PC-9 (cell line): Measurements from ENCODE around the gene POPDC2. TPM values are rescaled to one million over a fixed set of nuclear protein-coding genes. Genes with fewer than 3 reads are reported as not detected.

Experiments used
- BruUV-seq: library from RNA; stranded (reverse); fragments of 400-500 nt; replicated peaks from 2 replicates; lab custom pipeline; 2021; lab: Mats Ljungman, UMichigan
- CTCF ChIA-PET: fragments of 300-600 bp; sonication (Branson Sonifier 250); formaldehyde crosslinking; loops from one replicate; lab custom pipeline; 2022; ENCODE audit warnings: antibody characterized with exemption; lab: Charles Lee
- POLR2A ChIA-PET: fragments of 300-600 bp; sonication (Branson Sonifier 250); formaldehyde crosslinking; loops from one replicate; lab custom pipeline; 2022; ENCODE audit warnings: antibody characterized with exemption; ENCODE audit not compliant: unreplicated experiment; lab: Charles Lee
- DNase-seq, 2 experiments: peaks; one replicate each; pipeline versions ENCODE4 v3.0.0 to v3.0.0-alpha.2; 2015 to 2022; ENCODE audit warnings: mixed read lengths in 1 of 2
- H2AFZ ChIP-seq: fragments of 200-600 bp; sonication (generic); 2 replicates; pipeline ENCODE4 v1.8.1; 2017; ENCODE audit warnings: antibody characterized with exemption
- H3F3A ChIP-seq: fragments of 200-600 bp; sonication (generic); 2 replicates; pipeline ENCODE4 v1.8.1; 2017; ENCODE audit warnings: antibody characterized with exemption, mild to moderate bottlenecking, low read depth; ENCODE audit not compliant: insufficient read depth
- H3K27ac ChIP-seq: fragments of 200-600 bp; sonication (generic); 2 replicates; pipeline ENCODE4 v1.6.1; 2016; ENCODE audit warnings: mixed run types
- H3K27me3 ChIP-seq: fragments of 200-600 bp; sonication (generic); 2 replicates; pipeline ENCODE4 v1.6.1; 2016; ENCODE audit warnings: low read depth, mixed run types; ENCODE audit not compliant: insufficient read depth
- H3K36me3 ChIP-seq: fragments of 200-600 bp; sonication (generic); 2 replicates; pipeline ENCODE4 v1.6.1; 2016; ENCODE audit warnings: low read depth, mixed run types
- H3K4me1 ChIP-seq: fragments of 200-600 bp; sonication (generic); replicated peaks from 2 replicates; pipeline ENCODE4 v1.6.1; 2016; ENCODE audit warnings: mixed run types; ENCODE audit not compliant: insufficient read depth
- H3K4me2 ChIP-seq: fragments of 200-600 bp; sonication (generic); 2 replicates; pipeline ENCODE4 v1.6.1; 2017; ENCODE audit warnings: mixed run types
- H3K4me3 ChIP-seq: fragments of 200-600 bp; sonication (generic); 2 replicates; pipeline ENCODE4 v1.6.1; 2016; ENCODE audit warnings: mixed run types
- H3K79me2 ChIP-seq: fragments of 200-600 bp; sonication (generic); 2 replicates; pipeline ENCODE4 v1.6.1; 2017; ENCODE audit warnings: low read depth, mixed run types
- H3K9me2 ChIP-seq: fragments of 200-600 bp; sonication (generic); 2 replicates; pipeline ENCODE4 v1.8.1; 2017; ENCODE audit warnings: mild to moderate bottlenecking; ENCODE audit not compliant: insufficient read depth
- H3K9me3 ChIP-seq: fragments of 200-600 bp; sonication (generic); 2 replicates; pipeline ENCODE4 v1.8.1; 2016; ENCODE audit warnings: low read depth; ENCODE audit not compliant: insufficient read depth
- H4K20me1 ChIP-seq: fragments of 200-600 bp; sonication (generic); 2 replicates; pipeline ENCODE4 v1.8.1; 2017; ENCODE audit not compliant: insufficient read depth
- EZH2 ChIP-seq: fragments of 200-600 bp; sonication (generic); IDR thresholded peaks from 2 replicates; pipeline ENCODE4 v1.8.0; 2017; ENCODE audit warnings: antibody characterized with exemption, low read depth
- intact Hi-C: fragments of 100-400 bp; cut with micrococcal nuclease; formaldehyde crosslinking; loops from one replicate; pipeline ENCODE4 v1.10.0; 2022; ENCODE audit not compliant: unreplicated experiment
- total RNA-seq: library from RNA; stranded (reverse); gene quantifications from 2 replicates; pipeline ENCODE4 v1.2.3, GENCODE V29; 2021
- TF ChIP-seq, protein P1 (sequence below): fragments of 200-600 bp; sonication (generic); conservative IDR thresholded peaks from 2 replicates; pipeline ENCODE4 v1.6.1; 2017; ENCODE audit warnings: mixed run types, antibody characterized with exemption, mild to moderate bottlenecking, moderate library complexity

POPDC2 gene
- total RNA-seq, 1 experiment from 2014 or later, result 3.5 TPM

DNA sequence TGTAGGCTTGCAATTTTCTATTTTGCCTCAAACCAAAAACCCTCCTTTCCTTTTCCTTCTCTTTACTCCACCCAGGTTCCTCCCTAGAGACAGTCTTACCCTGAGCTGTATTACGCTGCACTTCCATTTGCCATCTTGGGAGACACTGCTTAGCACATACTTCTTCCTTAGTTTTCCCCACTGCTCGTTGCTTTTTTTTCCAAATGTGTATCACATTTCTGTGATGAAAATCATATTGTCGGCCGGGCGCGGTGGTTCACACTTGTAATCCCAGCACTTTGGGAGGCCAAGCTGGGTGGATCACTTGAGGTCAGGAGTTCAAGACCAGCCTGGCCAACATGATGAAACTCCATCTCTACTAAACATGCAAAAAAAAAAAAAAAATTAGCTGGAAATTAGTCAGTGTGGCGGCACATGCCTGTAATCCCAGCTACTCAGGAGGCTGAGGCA is 29.5 kb downstream of the POPDC2 start:
- H4K20me1 ChIP-seq, result no peaks in the 10 kb centered on the region
- 0 out of 2 replicates have a peak, but pooled peaks cover 9% of the 10 kb centered on the region for H3F3A ChIP-seq
- no peak for DNase-seq
- H3K4me3 ChIP-seq, result no peak overlapping the region
- no peaks in the 10 kb centered on the region for H3K27me3 ChIP-seq
- H3K9me3 ChIP-seq, result no peaks in the 10 kb centered on the region
- peaks cover 32% of the 10 kb centered on the region for H3K4me1 ChIP-seq
- POLR2A ChIA-PET, result interaction anchor here (0.6 kb wide), 1 partner anchor 11 kb away, joined by 3 read pairs; no protein-coding TSS in a partner anchor
- TF ChIP-seq EZH2, result no peak
- TF ChIP-seq, protein P1, sequence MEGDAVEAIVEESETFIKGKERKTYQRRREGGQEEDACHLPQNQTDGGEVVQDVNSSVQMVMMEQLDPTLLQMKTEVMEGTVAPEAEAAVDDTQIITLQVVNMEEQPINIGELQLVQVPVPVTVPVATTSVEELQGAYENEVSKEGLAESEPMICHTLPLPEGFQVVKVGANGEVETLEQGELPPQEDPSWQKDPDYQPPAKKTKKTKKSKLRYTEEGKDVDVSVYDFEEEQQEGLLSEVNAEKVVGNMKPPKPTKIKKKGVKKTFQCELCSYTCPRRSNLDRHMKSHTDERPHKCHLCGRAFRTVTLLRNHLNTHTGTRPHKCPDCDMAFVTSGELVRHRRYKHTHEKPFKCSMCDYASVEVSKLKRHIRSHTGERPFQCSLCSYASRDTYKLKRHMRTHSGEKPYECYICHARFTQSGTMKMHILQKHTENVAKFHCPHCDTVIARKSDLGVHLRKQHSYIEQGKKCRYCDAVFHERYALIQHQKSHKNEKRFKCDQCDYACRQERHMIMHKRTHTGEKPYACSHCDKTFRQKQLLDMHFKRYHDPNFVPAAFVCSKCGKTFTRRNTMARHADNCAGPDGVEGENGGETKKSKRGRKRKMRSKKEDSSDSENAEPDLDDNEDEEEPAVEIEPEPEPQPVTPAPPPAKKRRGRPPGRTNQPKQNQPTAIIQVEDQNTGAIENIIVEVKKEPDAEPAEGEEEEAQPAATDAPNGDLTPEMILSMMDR, result no peak
- no TSS peak for BruUV-seq
- intact Hi-C loops, result no loop called here
- H3K79me2 ChIP-seq, result no peaks in the 10 kb centered on the region
- H3K9me2 ChIP-seq, result no peaks in the 10 kb centered on the region; the same call in 1 of the 2 replicates
- CTCF ChIA-PET, result no interaction called here
- H3K27ac ChIP-seq, result peak overlapping the region; percentile 60
- H3K4me2 ChIP-seq, result peak overlapping the region; percentile 18; the same call in 1 of the 2 replicates
- no peaks in the 10 kb centered on the region for H3K36me3 ChIP-seq
- H2AFZ ChIP-seq, result peak overlapping the region; percentile 70

DNA sequence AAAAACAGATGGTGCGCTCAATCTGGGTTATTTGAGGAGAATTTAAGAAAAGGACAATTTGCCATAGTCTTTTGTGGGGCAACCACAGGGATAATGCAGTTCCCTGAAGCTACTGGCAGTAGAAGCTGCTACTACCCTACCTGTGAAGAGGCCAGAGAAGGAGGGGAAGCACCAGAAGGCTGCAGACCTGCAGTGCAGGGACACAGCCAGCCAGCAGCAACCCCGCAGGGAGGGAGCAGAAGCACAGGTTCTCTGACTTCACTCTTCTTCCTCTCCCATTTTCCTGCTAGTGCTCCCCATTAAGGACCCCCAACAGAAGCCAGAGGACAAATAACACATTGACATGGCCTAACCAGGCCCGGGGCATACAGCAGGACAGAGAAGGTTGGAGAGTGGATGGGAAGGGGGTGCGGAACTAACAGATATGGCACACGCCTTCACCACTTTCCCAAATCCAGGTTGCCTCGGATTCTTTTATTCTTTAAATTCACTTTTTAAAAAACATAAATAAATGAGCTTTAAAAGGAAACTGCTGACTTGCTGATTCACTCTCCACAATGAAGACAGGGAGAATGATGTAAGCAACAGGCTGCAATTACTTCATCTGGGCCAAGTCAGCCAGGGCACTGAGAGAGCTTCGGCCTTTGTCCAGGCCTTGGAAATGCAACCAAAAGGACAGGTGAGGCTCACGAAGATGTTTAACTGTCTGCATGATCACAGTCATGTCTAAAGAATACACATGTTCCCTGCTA is 30.1 kb downstream of the POPDC2 start:
- Histone ChIP-seq H3K27ac (peak overlapping the region; percentile 60), H3K4me1 (peaks cover 32% of the 10 kb centered on the region), H3K27me3 (no peaks in the 10 kb centered on the region), H3K79me2 (no peaks in the 10 kb centered on the region), H3K4me2 (peak overlapping the region; percentile 18; the same call in 1 of the 2 replicates), H3K4me3 (no peak overlapping the region), H3K9me2 (no peaks in the 10 kb centered on the region; the same call in 1 of the 2 replicates), H2AFZ (peak overlapping the region; percentile 70), H3K9me3 (no peaks in the 10 kb centered on the region), H3F3A (0 out of 2 replicates have a peak, but pooled peaks cover 9% of the 10 kb centered on the region), H3K36me3 (no peaks in the 10 kb centered on the region), H4K20me1 (no peaks in the 10 kb centered on the region)
- CTCF ChIA-PET, result no interaction called here
- POLR2A ChIA-PET, result interaction anchor here (0.6 kb wide), 1 partner anchor 11 kb away, joined by 3 read pairs; no protein-coding TSS in a partner anchor
- TF ChIP-seq EZH2, result no peak
- TF ChIP-seq, protein P1, result no peak
- BruUV-seq, result no TSS peak
- intact Hi-C loops, result no loop called here
- DNase-seq, result no peak

DNA sequence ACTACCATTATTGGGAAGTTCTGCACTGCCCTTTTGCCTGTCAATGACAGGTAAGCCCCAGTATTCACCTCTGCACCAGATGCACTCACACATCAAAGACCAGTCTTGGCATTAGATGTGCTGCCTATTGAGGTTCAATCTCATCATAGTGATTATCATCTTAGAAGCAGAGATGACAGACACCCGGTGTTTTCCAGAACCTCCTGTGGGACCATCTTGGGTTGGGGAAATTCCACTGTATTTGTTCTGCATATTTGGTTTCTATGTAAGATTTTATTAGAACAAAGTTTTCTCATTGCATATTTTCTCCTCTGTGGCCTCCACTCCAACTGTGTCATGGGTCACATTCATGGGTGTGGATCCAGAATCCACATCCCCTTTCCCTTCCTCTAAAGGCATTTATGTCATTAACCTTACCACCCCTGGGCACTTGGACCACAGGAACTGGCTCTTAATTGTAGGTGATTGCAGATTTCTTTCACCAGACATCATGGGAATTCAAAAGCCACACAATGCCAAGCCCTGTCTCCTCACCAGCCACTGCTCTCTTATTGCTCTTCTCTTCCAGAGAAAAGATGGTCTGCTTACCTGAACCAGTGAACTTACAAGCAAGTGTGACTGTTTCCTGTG is 31.5 kb downstream of the POPDC2 start:
- DNase-seq, result peak in 1 of 2 experiments; percentile 53
- no peaks in the 10 kb centered on the region for H4K20me1 ChIP-seq
- H3K36me3 ChIP-seq, result no peaks in the 10 kb centered on the region
- H3K4me1 ChIP-seq, result peaks cover 32% of the 10 kb centered on the region
- no peaks in the 10 kb centered on the region for H3K9me3 ChIP-seq
- H3K79me2 ChIP-seq, result no peaks in the 10 kb centered on the region
- intact Hi-C loops, result no loop called here
- TF ChIP-seq, protein P1, result no peak
- no peak for TF ChIP-seq EZH2
- H3K27ac ChIP-seq, result peak overlapping the region; percentile 60
- no peaks in the 10 kb centered on the region for H3K27me3 ChIP-seq
- 0 out of 2 replicates have a peak, but pooled peaks cover 9% of the 10 kb centered on the region for H3F3A ChIP-seq
- no peak overlapping the region for H2AFZ ChIP-seq
- POLR2A ChIA-PET, result no interaction called here
- H3K4me3 ChIP-seq, result no peak overlapping the region
- peak overlapping the region; percentile 55 for H3K4me2 ChIP-seq
- CTCF ChIA-PET, result interaction anchor here (0.7 kb wide), 1 partner anchor 100 kb away, joined by 4 read pairs; no protein-coding TSS in a partner anchor
- H3K9me2 ChIP-seq, result no peaks in the 10 kb centered on the region; the same call in 1 of the 2 replicates
- BruUV-seq, result no TSS peak
